Measurements from ENCODE around the gene SEC11C.

Gene SEC11C

DNA sequence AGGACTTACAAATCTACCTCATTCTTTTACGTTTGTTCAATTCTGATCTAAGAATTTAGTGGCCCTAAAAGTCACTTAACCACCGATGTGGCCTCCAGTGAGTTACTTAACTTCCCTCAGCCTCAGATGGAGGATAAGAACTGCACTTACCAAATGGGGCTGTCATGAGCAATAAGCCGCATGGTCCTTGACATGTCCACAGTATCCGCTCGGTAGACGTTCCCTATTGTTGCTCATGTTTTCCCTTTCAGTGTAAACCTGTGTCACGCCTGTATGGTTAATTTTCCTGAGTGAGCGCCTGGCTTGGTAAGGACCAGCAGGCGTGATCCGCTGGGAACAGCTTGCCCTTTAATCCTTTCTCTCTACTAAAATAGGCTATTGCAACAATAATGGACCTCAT is 20.3 kb downstream of the SEC11C start:
- DNase-seq (ENCODE audit: low read depth): no peak
- no peak overlapping the region for H3K4me3 ChIP-seq (ENCODE audit: low read depth, low read length)
- TF ChIP-seq CTCF (IDR thresholded peaks at IDR 0.05; ENCODE audit: low read depth, low read length) (no peak), MYC (IDR thresholded peaks at IDR 0.05; ENCODE audit: low read depth, low read length) (no peak)

- DNase-seq (ENCODE audit: low read depth): no peak
- no peak overlapping the region for H3K4me3 ChIP-seq (ENCODE audit: low read depth, low read length)
- no peak for TF ChIP-seq POLR2A (IDR thresholded peaks at IDR 0.05; ENCODE audit: extremely low read depth, insufficient read length)
- no peak for TF ChIP-seq MAX (IDR thresholded peaks at IDR 0.05; ENCODE audit: low read depth, low read length)
- TF ChIP-seq MYC (IDR thresholded peaks at IDR 0.05; ENCODE audit: low read depth, low read length): no peak
- TF ChIP-seq CTCF (IDR thresholded peaks at IDR 0.05; ENCODE audit: low read depth, low read length): no peak
Measured at GRCh38 chr18:59172664-59173249, 33.1 kb downstream of the SEC11C start.

GRCh38 chr18:59177485-59177884 is 37.8 kb downstream of the SEC11C start:
- no peak overlapping the region for H3K4me3 ChIP-seq (ENCODE audit: low read depth, low read length)
- no peak for DNase-seq (ENCODE audit: low read depth)
- TF ChIP-seq CTCF (IDR thresholded peaks at IDR 0.05; ENCODE audit: low read depth, low read length) (no peak), MAX (IDR thresholded peaks at IDR 0.05; ENCODE audit: low read depth, low read length) (no peak), MYC (IDR thresholded peaks at IDR 0.05; ENCODE audit: low read depth, low read length) (no peak), POLR2A (IDR thresholded peaks at IDR 0.05; ENCODE audit: extremely low read depth, insufficient read length) (no peak)

- DNase-seq (ENCODE audit: low read depth): no peak
- no peak for TF ChIP-seq POLR2A (IDR thresholded peaks at IDR 0.05; ENCODE audit: extremely low read depth, insufficient read length)
- TF ChIP-seq MYC (IDR thresholded peaks at IDR 0.05; ENCODE audit: low read depth, low read length): no peak
- no peak for TF ChIP-seq MAX (IDR thresholded peaks at IDR 0.05; ENCODE audit: low read depth, low read length)
- TF ChIP-seq CTCF (IDR thresholded peaks at IDR 0.05; ENCODE audit: low read depth, low read length): no peak
- no peak overlapping the region for H3K4me3 ChIP-seq (ENCODE audit: low read depth, low read length)
Measured at GRCh38 chr18:59180150-59180845, 40.6 kb downstream of the SEC11C start.

DNA sequence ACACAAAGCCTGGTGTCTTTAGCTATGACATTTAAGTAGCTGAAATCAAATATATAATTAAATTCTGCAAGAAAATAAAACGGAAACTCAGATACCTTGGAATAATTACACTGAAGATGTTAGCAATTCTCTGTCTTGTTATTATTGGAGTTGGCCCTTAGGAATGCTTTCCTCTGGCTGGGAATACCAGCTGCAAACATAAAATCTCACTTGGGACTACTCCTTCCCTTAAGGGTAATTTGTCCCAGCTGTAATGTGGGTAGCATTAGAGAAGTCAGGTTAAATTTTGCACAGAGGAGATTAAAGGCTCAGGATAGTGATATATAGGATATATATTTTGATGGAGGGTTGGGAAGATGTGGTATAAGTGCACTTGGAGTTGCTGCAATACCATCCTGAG is 43.0 kb downstream of the SEC11C start:
- no peak for DNase-seq (ENCODE audit: low read depth)
- H3K4me3 ChIP-seq (ENCODE audit: low read depth, low read length): no peak overlapping the region
- no peak for TF ChIP-seq MAX (IDR thresholded peaks at IDR 0.05; ENCODE audit: low read depth, low read length)
- TF ChIP-seq POLR2A (IDR thresholded peaks at IDR 0.05; ENCODE audit: extremely low read depth, insufficient read length): no peak
- TF ChIP-seq MYC (IDR thresholded peaks at IDR 0.05; ENCODE audit: low read depth, low read length): no peak
- TF ChIP-seq CTCF (IDR thresholded peaks at IDR 0.05; ENCODE audit: low read depth, low read length): no peak

All from NB4 (cell line).